Right renal cortex interstitium (tissue), 3 donors: ENCODE data around the gene FCRLB. TPM values are rescaled to one million over a fixed set of nuclear protein-coding genes. Genes with fewer than 3 reads are reported as not detected.

Experiments
- polyA plus RNA-seq, 3 donors: library from polyadenylated mRNA; unstranded; fragments of 120-200 nt; gene quantifications; one replicate each; pipeline ENCODE4 v1.2.1, GENCODE V29; 2013; ENCODE audit not compliant: insufficient read length in 3 of 3

FCRLB gene
- polyA plus RNA-seq, 3 donors, result 3.3 to 5.3 (median 4.4) TPM

Other genes starting within 250 kb of the FCRLB start
- gene FCGR2A, start 216.1 kb upstream of the FCRLB start, polyA plus RNA-seq, result 1 to 10 TPM; 4.2 to 5.2 (median 4.8) TPM
- under 1 TPM; 0.28 to 0.46 (median 0.40) TPM for gene HSPA6, start 197.0 kb upstream of the FCRLB start, polyA plus RNA-seq
- gene FCGR3A, start 171.7 kb upstream of the FCRLB start, polyA plus RNA-seq, result 1 to 10 TPM; 1.8 to 1.9 (median 1.9) TPM
- gene FCGR3B, start 90.4 kb upstream of the FCRLB start, polyA plus RNA-seq, result under 1 TPM in 1 of 3 donors, not detected in 2; 0.88 TPM
- gene FCGR2B, start 58.4 kb upstream of the FCRLB start, polyA plus RNA-seq, result 1 to 10 TPM in 1 of 3 donors, under 1 TPM in 2; 0.29 to 1.6 (median 0.98) TPM
- gene FCRLA, start 14.3 kb upstream of the FCRLB start, polyA plus RNA-seq, result under 1 TPM; 0.15 to 0.65 (median 0.23) TPM
- gene DUSP12, start 28.2 kb downstream of the FCRLB start, polyA plus RNA-seq, result 10 to 100 TPM; 34.6 to 43.7 (median 37.0) TPM
- gene ATF6, start 44.8 kb downstream of the FCRLB start, polyA plus RNA-seq, result 10 to 100 TPM; 34.2 to 36.0 (median 35.0) TPM